H1 (cell line): Measurements from ENCODE around the gene CYGB. TPM values are rescaled to one million over a fixed set of nuclear protein-coding genes. Genes with fewer than 3 reads are reported as not detected.

Source experiments
- CTCF ChIA-PET: fragments of 300-600 bp; sonication (Branson Sonifier 250); formaldehyde crosslinking; loops from one replicate; lab custom pipeline; 2021; ENCODE audit not compliant: partially characterized antibody; lab: Charles Lee
- POLR2A ChIA-PET: fragments of 300-600 bp; sonication (Branson Sonifier 250); formaldehyde crosslinking; loops from one replicate; lab custom pipeline; 2021; ENCODE audit warnings: inconsistent platforms; ENCODE audit not compliant: partially characterized antibody; lab: Charles Lee
- DNase-seq, 2 experiments: peaks; one replicate each; pipeline versions ENCODE4 v3.0.0 to v3.0.0-alpha.2; 2010 to 2022; ENCODE audit warnings: low spot score in 2 of 2, low read depth in 1 of 2, mixed read lengths in 1 of 2
- FAIRE-seq: peaks from 2 replicates; lab custom pipeline; 2011; peaks lifted over from hg19 to GRCh38; lab: Jason Lieb, UNC
- H2AFZ ChIP-seq: 2 replicates; pipeline ENCODE4 v1.8.1; 2012; ENCODE audit warnings: low read length, inconsistent platforms
- H2AK5ac ChIP-seq: 2 replicates; pipeline ENCODE4 v1.6.1; 2013; ENCODE audit warnings: low read depth, low read length
- H2BK120ac ChIP-seq: replicated peaks from 2 replicates; pipeline ENCODE3; 2013; ENCODE audit warnings: low read depth, low read length, inconsistent platforms
- H2BK12ac ChIP-seq: 2 replicates; pipeline ENCODE4 v1.6.1; 2013; ENCODE audit warnings: low read depth, low read length
- H2BK15ac ChIP-seq: 2 replicates; pipeline ENCODE4 v1.6.1; 2013; ENCODE audit warnings: low read length
- H2BK20ac ChIP-seq: 2 replicates; pipeline ENCODE4 v1.6.1; 2013; ENCODE audit warnings: low read length
- H2BK5ac ChIP-seq: 2 replicates; pipeline ENCODE4 v1.6.1; 2013; ENCODE audit warnings: low read depth, low read length
- H3K14ac ChIP-seq: 2 replicates; pipeline ENCODE4 v1.6.1; 2013; ENCODE audit warnings: inconsistent platforms; ENCODE audit not compliant: insufficient read length
- H3K18ac ChIP-seq: 2 replicates; pipeline ENCODE4 v1.6.1; 2013; ENCODE audit warnings: low read length; ENCODE audit errors: extremely low read depth
- H3K23ac ChIP-seq: 2 replicates; pipeline ENCODE4 v1.6.1; 2013; ENCODE audit warnings: inconsistent platforms; ENCODE audit not compliant: insufficient read length
- H3K23me2 ChIP-seq: 2 replicates; pipeline ENCODE4 v1.6.1; 2013; ENCODE audit warnings: low read depth, low read length
- H3K27ac ChIP-seq: 2 replicates; pipeline ENCODE4 v1.6.1; 2011; ENCODE audit warnings: low read depth, low read length, inconsistent platforms
- H3K27me3 ChIP-seq, 4 experiments: replicated peaks in 1 of 4; 1 replicate in 1 of 4; 2 replicates in 3 of 4; pipeline versions ENCODE4 v1.6.1 to v1.8.1; 2011 to 2013; ENCODE audit warnings: low read length in 3 of 4, mild to moderate bottlenecking in 3 of 4, inconsistent platforms in 2 of 4, mixed read lengths in 2 of 4, moderate library complexity in 1 of 4; ENCODE audit not compliant: control insufficient read depth in 3 of 4, insufficient read depth in 3 of 4; ENCODE audit errors: extremely low read depth in 1 of 4
- H3K36me3 ChIP-seq, 4 experiments: 2 replicates each; pipeline versions ENCODE4 v1.6.1 to v1.8.1; 2011 to 2013; ENCODE audit warnings: mild to moderate bottlenecking in 4 of 4, low read length in 3 of 4, moderate library complexity in 2 of 4, control low read depth in 1 of 4, inconsistent platforms in 1 of 4; ENCODE audit not compliant: insufficient read depth in 4 of 4, control insufficient read depth in 2 of 4
- H3K4ac ChIP-seq: replicated peaks from 2 replicates; pipeline ENCODE3; 2013; ENCODE audit warnings: low read length, low read depth, mixed read lengths, inconsistent platforms; ENCODE audit not compliant: insufficient read length
- H3K4me1 ChIP-seq, 4 experiments: replicated peaks in 1 of 4; 1 replicate in 1 of 4; 2 replicates in 3 of 4; pipeline versions ENCODE4 v1.6.1 to v1.8.1; 2011 to 2013; ENCODE audit warnings: low read length in 3 of 4, inconsistent platforms in 2 of 4, mixed read lengths in 1 of 4; ENCODE audit not compliant: insufficient read depth in 4 of 4, control insufficient read depth in 3 of 4
- H3K4me2 ChIP-seq, 2 experiments: 2 replicates each; pipeline versions ENCODE4 v1.6.1 to v1.8.1; 2011 to 2013; ENCODE audit warnings: low read depth in 2 of 2, low read length in 2 of 2, control low read depth in 1 of 2, inconsistent platforms in 1 of 2, mild to moderate bottlenecking in 1 of 2; ENCODE audit not compliant: insufficient read depth in 1 of 2
- H3K4me3 ChIP-seq, 4 experiments: fragments of 200-600, 300-600 bp in 1 of 4; sonication (generic), shearing (Covaris generic), sonication (Bioruptor Twin) in 1 of 4; 2 replicates each; pipeline versions ENCODE4 v1.5.1 to v1.8.1; 2011 to 2016; ENCODE audit warnings: low read length in 4 of 4, low read depth in 3 of 4, control low read depth in 2 of 4, inconsistent platforms in 2 of 4, mild to moderate bottlenecking in 2 of 4, mixed read lengths in 1 of 4, moderate library complexity in 1 of 4; ENCODE audit not compliant: insufficient read depth in 2 of 4; ENCODE audit errors: extremely low read depth in 1 of 4
- H3K56ac ChIP-seq: replicated peaks from 2 replicates; pipeline ENCODE3; 2013; ENCODE audit warnings: low read depth, mild to moderate bottlenecking, mixed read lengths, low read length, inconsistent platforms; ENCODE audit not compliant: insufficient read length
- H3K79me1 ChIP-seq: 2 replicates; pipeline ENCODE4 v1.6.1; 2013; ENCODE audit warnings: low read depth, low read length, control low read depth
- H3K79me2 ChIP-seq, 2 experiments: 2 replicates each; pipeline versions ENCODE4 v1.6.1 to v1.8.1; 2012 to 2013; ENCODE audit warnings: low read length in 2 of 2, mild to moderate bottlenecking in 2 of 2, inconsistent platforms in 1 of 2; ENCODE audit not compliant: insufficient read depth in 2 of 2, control insufficient read depth in 1 of 2
- H3K9ac ChIP-seq, 4 experiments: replicated peaks in 1 of 4; 1 replicate in 1 of 4; 2 replicates in 3 of 4; pipeline versions ENCODE4 v1.6.1 to v1.8.1; 2011 to 2013; ENCODE audit warnings: low read depth in 3 of 4, low read length in 3 of 4, control low read depth in 2 of 4, mild to moderate bottlenecking in 2 of 4, moderate library complexity in 2 of 4, inconsistent platforms in 1 of 4; ENCODE audit errors: extremely low read depth in 1 of 4
- H3K9me3 ChIP-seq, 2 experiments: 2 replicates each; pipeline versions ENCODE4 v1.6.1 to v1.8.1; 2012 to 2013; ENCODE audit warnings: mild to moderate bottlenecking in 2 of 2, moderate library complexity in 2 of 2, control low read depth in 1 of 2, inconsistent platforms in 1 of 2, low read depth in 1 of 2, low read length in 1 of 2, mixed read lengths in 1 of 2; ENCODE audit not compliant: insufficient read depth in 2 of 2
- H4K20me1 ChIP-seq, 2 experiments: replicated peaks in 1 of 2; 2 replicates each; pipeline versions ENCODE3 to v1.8.1; 2011 to 2013; ENCODE audit warnings: inconsistent platforms in 2 of 2, low read length in 2 of 2, mild to moderate bottlenecking in 1 of 2; ENCODE audit not compliant: insufficient read depth in 2 of 2, control insufficient read depth in 1 of 2
- H4K5ac ChIP-seq: 2 replicates; pipeline ENCODE4 v1.6.1; 2013; ENCODE audit warnings: low read length, low read depth, mixed read lengths, inconsistent platforms; ENCODE audit not compliant: insufficient read length
- H4K8ac ChIP-seq: 2 replicates; pipeline ENCODE4 v1.8.0; 2013; ENCODE audit warnings: mild to moderate bottlenecking, moderate library complexity, low read length, inconsistent platforms; ENCODE audit not compliant: insufficient read depth; ENCODE audit errors: extremely low read depth
- H4K91ac ChIP-seq: replicated peaks from 2 replicates; pipeline ENCODE3; 2013; ENCODE audit warnings: low read length, mixed read lengths, inconsistent platforms; ENCODE audit not compliant: insufficient read length
- CBX5 ChIP-seq: fragments of 300-800, 300-1000 bp; sonication (generic); IDR thresholded peaks from 2 replicates; pipeline ENCODE4 v1.7.1; 2016; ENCODE audit warnings: antibody characterized with exemption, low read length, low read depth
- CBX8 ChIP-seq: fragments of 300-800, 300-1000 bp; sonication (generic); IDR thresholded peaks from 2 replicates; pipeline ENCODE4 v1.7.1; 2016; ENCODE audit warnings: low read depth, low read length, borderline replicate concordance
- EGR1 ChIP-seq: IDR thresholded peaks from 2 replicates; pipeline ENCODE4 v1.6.1; 2011; ENCODE audit warnings: low read depth, low read length, borderline replicate concordance
- HDAC6 ChIP-seq: IDR thresholded peaks from one replicate; pipeline ENCODE4 v1.7.1; 2012; ENCODE audit warnings: low read depth, mild to moderate bottlenecking, inconsistent platforms, low read length, moderate library complexity
- KDM1A ChIP-seq: fragments of 200-600, 300-600 bp; sonication (generic); IDR thresholded peaks from 2 replicates; pipeline ENCODE4 v1.7.1; 2016; ENCODE audit warnings: mild to moderate bottlenecking, low read length, borderline replicate concordance
- NRF1 ChIP-seq: IDR thresholded peaks from 2 replicates; pipeline ENCODE4 v1.6.1; 2011; ENCODE audit warnings: mild to moderate bottlenecking, low read depth, low read length, improper control_type of control experiment
- POU5F1 ChIP-seq: IDR thresholded peaks from 2 replicates; pipeline ENCODE4 v1.6.1; 2011; ENCODE audit warnings: low read depth, mild to moderate bottlenecking, low read length, moderate library complexity
- RNF2 ChIP-seq: fragments of 200-900, 300-1000 bp; sonication (generic); IDR thresholded peaks from 2 replicates; pipeline ENCODE4 v1.7.1; 2016; ENCODE audit warnings: borderline replicate concordance, low read depth, mild to moderate bottlenecking, antibody characterized with exemption, low read length; ENCODE audit not compliant: poor library complexity, severe bottlenecking; ENCODE audit errors: missing control alignments
- TAF7 ChIP-seq: optimal IDR thresholded peaks from 2 replicates; pipeline ENCODE3; 2011; ENCODE audit warnings: low read depth, mild to moderate bottlenecking, inconsistent platforms, low read length, moderate library complexity, borderline replicate concordance
- USF2 ChIP-seq: IDR thresholded peaks from 2 replicates; pipeline ENCODE4 v1.6.1; 2011; ENCODE audit warnings: low read length, improper control_type of control experiment
- WGBS, 2 experiments: shearing (Covaris generic) in 1 of 2; methylation state at CpG; one replicate each; pipeline versions ENCODE4 v1.1.6 to v1.1.7; 2013 to 2015; ENCODE audit warnings: low lambda C conversion rate in 2 of 2, mixed read lengths in 2 of 2, inconsistent platforms in 1 of 2, low coverage in 1 of 2, missing lambda C conversion rate in 1 of 2; ENCODE audit not compliant: insufficient replicate concordance in 2 of 2, insufficient coverage in 1 of 2, insufficient read length in 1 of 2; ENCODE audit errors: extremely low coverage in 1 of 2, missing lambda C conversion rate in 1 of 2; 5-methylcytosine and 5-hydroxymethylcytosine counted together
- polyA plus RNA-seq, 7 experiments: library from polyadenylated mRNA; depleted of rRNA in 3 of 7; stranded (reverse) in 5 of 7; unstranded in 2 of 7; fragments of >200 nt in 5 of 7; fragments of 200-250 nt in 2 of 7; gene quantifications; 1 replicate in 5 of 7; 2 replicates in 1 of 7; 4 replicates in 1 of 7; pipeline versions ENCODE4 v1.2.1 to v1.2.3, GENCODE V29; 2011 to 2013; ENCODE audit warnings: missing spikeins in 2 of 7, mixed read lengths in 2 of 7
- total RNA-seq: library from RNA; stranded (reverse); fragmentation: NEBNext Ultra II Directional; extraction: Animal tissue kit (Norgen Biotek cat#: 25700); gene quantifications from 2 replicates; pipeline ENCODE4 v1.2.1, GENCODE V29; 2021

CYGB gene
- total and polyA plus RNA-seq, 2 of the 8 experiments (the other 6 are each of a cell fraction or from before 2014, with no cell fraction given) = 2.7 to 3.7 TPM

DNA sequence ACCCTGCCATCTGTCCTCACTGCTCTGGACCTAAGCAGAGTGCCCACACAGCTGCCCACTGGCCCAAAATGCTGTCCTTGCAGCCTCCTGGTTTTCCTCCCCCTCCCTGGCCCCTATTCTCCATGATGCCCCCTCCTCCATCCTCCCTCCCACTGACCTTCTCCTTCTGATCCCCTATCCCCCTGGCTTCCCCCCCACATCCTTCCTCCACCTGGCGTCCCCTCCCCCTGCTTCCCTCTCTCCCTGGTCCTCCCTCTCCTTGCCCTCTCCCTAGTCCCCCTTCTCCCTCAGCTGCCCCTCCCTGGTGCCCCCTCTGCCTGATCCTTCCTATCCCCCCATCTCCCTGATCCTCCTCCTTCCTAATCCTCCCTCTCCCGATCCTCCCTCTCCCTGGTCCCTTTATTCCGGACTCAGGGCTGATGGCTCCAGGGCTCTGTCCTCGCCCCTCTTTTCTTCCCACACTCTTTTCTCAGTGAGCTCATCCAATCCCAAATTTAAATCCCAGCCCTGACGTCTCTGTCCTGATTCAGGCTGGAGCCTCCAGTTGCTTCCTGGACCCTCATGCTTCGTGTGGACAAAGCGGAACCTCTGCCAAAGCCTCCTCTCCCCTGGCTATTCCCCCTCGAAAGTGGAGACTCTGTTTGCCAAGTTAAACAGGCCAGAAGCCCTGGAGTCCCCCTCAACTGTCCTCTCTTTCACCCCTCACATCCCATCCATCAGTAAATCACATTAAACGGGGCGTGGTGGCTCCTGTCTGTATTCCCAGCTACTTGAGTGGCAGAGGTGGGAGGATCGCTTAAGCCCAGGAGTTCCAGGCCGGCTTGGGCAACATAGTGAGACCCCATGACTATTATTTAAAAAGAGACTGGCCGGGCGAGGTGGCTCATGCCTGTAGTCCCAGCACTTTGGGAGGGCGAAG is 18.2 kb downstream of the CYGB start:
- no peaks in the 10 kb centered on the region for H3K79me1 ChIP-seq
- H3K4me1 ChIP-seq = peaks cover 0 to 9% (median 2%) of the 10 kb centered on the region in 4 experiments; a peak in 4 of 7 replicates
- no peak overlapping the region for H3K4me2 ChIP-seq
- 87% methylated on average over 14 of the region's 15 CpGs; no CpG with 5 or more reads in 1 of the 2 experiments for WGBS, 2 experiments
- H3K4me3 ChIP-seq = no peak overlapping the region
- no peak overlapping the region for H2BK5ac ChIP-seq
- H3K9ac ChIP-seq = no peak overlapping the region
- H3K27ac ChIP-seq = no peak overlapping the region
- no peaks in the 10 kb centered on the region for H3K36me3 ChIP-seq
- POLR2A ChIA-PET = no interaction called here
- H2BK120ac ChIP-seq = no peak overlapping the region
- H3K18ac ChIP-seq = no peak overlapping the region; the same call in 1 of the 2 replicates
- H4K20me1 ChIP-seq = peaks cover 0 to 1% of the 10 kb centered on the region in 2 experiments
- H3K4ac ChIP-seq = no peak overlapping the region
- H2BK20ac ChIP-seq = 0 out of 2 replicates have a peak overlapping the region, but pooled peaks have one; percentile 72
- H2BK12ac ChIP-seq = no peak overlapping the region
- H3K23me2 ChIP-seq = no peaks in the 10 kb centered on the region
- peak overlapping the region; percentile 37 for H4K5ac ChIP-seq
- no peaks in the 10 kb centered on the region for H3K9me3 ChIP-seq
- DNase-seq = no peak
- no peak overlapping the region for H4K8ac ChIP-seq
- no peak overlapping the region for H4K91ac ChIP-seq
- H3K23ac ChIP-seq = no peak overlapping the region
- H2AFZ ChIP-seq = no peak overlapping the region
- FAIRE-seq = no peak
- H2AK5ac ChIP-seq = no peak overlapping the region
- H2BK15ac ChIP-seq = 0 out of 2 replicates have a peak overlapping the region, but pooled peaks have one; percentile 29
- H3K79me2 ChIP-seq = no peaks in the 10 kb centered on the region
- H3K27me3 ChIP-seq = peaks cover 0 to 5% (median 0%) of the 10 kb centered on the region in 4 experiments; a peak in 3 of 7 replicates
- CTCF ChIA-PET = interaction anchor here (0.6 to 10.8 kb wide), 15 partner anchors 9 to 551 kb away, joined by 3 to 260 read pairs (median 4); partner anchors contain the start of genes AANAT, CYGB, PRCD and RHBDF2
- no peak overlapping the region for H3K14ac ChIP-seq
- H3K56ac ChIP-seq = no peak overlapping the region
- TF ChIP-seq NRF1 (no peak), POU5F1 (no peak), CBX5 (no peak), USF2 (no peak), CBX8 (no peak), RNF2 (no peak), TAF7 (no peak), KDM1A (no peak), EGR1 (no peak), HDAC6 (no peak)
